Parathyroid adenoma (tissue), 2 donors: ENCODE results near the gene PRKD2.
"Not testable (repeated sequence)": the region's sequence is repeated elsewhere in the genome, so short reads cannot be mapped to it uniquely, and the experiment has no call there.

Source experiments
- H2AFZ ChIP-seq: fragments of 300-600 bp; sonication (generic); one replicate; pipeline ENCODE4 v1.7.0; 2017; ENCODE audit warnings: antibody characterized with exemption, mild to moderate bottlenecking
- H3K27ac ChIP-seq: fragments of 300-600 bp; sonication (generic); one replicate; pipeline ENCODE4 v1.7.0; 2017
- H3K27me3 ChIP-seq: fragments of 300-600 bp; sonication (generic); one replicate; pipeline ENCODE4 v1.7.0; 2017; ENCODE audit warnings: low read length; ENCODE audit not compliant: control insufficient read depth, insufficient read depth
- H3K36me3 ChIP-seq: fragments of 300-600 bp; sonication (generic); one replicate; pipeline ENCODE4 v1.7.0; 2017; ENCODE audit warnings: low read length; ENCODE audit not compliant: control insufficient read depth, insufficient read depth
- H3K4me1 ChIP-seq: fragments of 300-600 bp; sonication (generic); one replicate; pipeline ENCODE4 v1.7.0; 2017; ENCODE audit warnings: control low read depth
- H3K4me2 ChIP-seq: fragments of 300-600 bp; sonication (generic); one replicate; pipeline ENCODE4 v1.7.0; 2017; ENCODE audit warnings: low read length
- H3K4me3 ChIP-seq: fragments of 300-600 bp; sonication (generic); one replicate; pipeline ENCODE4 v1.7.0; 2017; ENCODE audit warnings: low read depth, low read length
- H3K79me2 ChIP-seq: fragments of 300-600 bp; sonication (generic); one replicate; pipeline ENCODE4 v1.7.0; 2017; ENCODE audit warnings: control low read depth
- H3K9ac ChIP-seq: fragments of 300-600 bp; sonication (generic); one replicate; pipeline ENCODE4 v1.7.0; 2017; ENCODE audit warnings: mild to moderate bottlenecking
- H3K9me3 ChIP-seq: fragments of 300-600 bp; sonication (generic); one replicate; pipeline ENCODE4 v1.7.0; 2017; ENCODE audit warnings: low read length; ENCODE audit not compliant: control insufficient read depth
- CTCF ChIP-seq: fragments of 300-600 bp; sonication (generic); IDR thresholded peaks from one replicate; pipeline ENCODE4 v1.7.0; 2017; ENCODE audit warnings: antibody characterized with exemption, mild to moderate bottlenecking
- donor health status: primary hyperparathyroidism.

PRKD2 gene

GRCh38 chr19:46713781-46714443 lies 3.0 kb downstream of the PRKD2 start:
- peak overlapping the region; percentile 94 for H2AFZ ChIP-seq
- peak overlapping the region; percentile 93 for H3K4me2 ChIP-seq
- peak overlapping the region; percentile 37 for H3K9ac ChIP-seq
- H3K27ac ChIP-seq: peak overlapping the region; percentile 74
- H3K4me1 ChIP-seq: peaks cover 9% of the 10 kb centered on the region
- H3K79me2 ChIP-seq: peaks cover 2% of the 10 kb centered on the region
- H3K27me3 ChIP-seq: no peaks in the 10 kb centered on the region
- no peaks in the 10 kb centered on the region for H3K36me3 ChIP-seq
- H3K9me3 ChIP-seq: no peaks in the 10 kb centered on the region
- H3K4me3 ChIP-seq: peak overlapping the region; percentile 91
- TF ChIP-seq CTCF: no peak

GRCh38 chr19:46712768-46713338 lies 4.1 kb downstream of the PRKD2 start:
- not testable (repeated sequence) for H3K4me3 ChIP-seq, H3K4me1 ChIP-seq, H3K79me2 ChIP-seq, H2AFZ ChIP-seq, H3K36me3 ChIP-seq, H3K27ac ChIP-seq, H3K27me3 ChIP-seq, H3K9me3 ChIP-seq, H3K9ac ChIP-seq
- H3K4me2 ChIP-seq: peak overlapping the region; percentile 26

DNA sequence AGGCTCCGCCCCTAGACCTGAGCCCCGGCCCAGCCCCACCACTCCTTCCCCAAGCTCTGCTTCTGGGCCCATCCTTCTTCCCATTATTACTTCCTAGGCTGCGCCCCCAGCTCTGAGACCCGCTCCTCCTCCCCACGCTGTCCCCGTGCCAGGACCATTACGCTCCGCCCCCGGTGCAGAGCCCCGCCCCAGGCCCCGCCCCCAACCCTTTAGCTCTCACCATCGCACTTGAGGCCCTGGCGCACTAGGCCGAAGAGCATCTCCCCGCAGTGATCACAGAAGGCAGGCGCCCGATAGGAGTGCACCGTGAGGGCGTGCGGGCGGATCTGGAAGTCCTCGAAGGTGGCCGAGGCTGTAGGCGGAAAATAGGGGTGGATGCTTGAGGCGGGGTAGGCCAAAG lies 6.2 kb downstream of the PRKD2 start:
- Histone ChIP-seq H3K27me3 (no peaks in the 10 kb centered on the region), H3K9me3 (no peaks in the 10 kb centered on the region), H3K4me3 (no peak overlapping the region), H3K36me3 (no peaks in the 10 kb centered on the region), H3K79me2 (no peaks in the 10 kb centered on the region), H3K9ac (no peak overlapping the region), H3K4me2 (no peak overlapping the region), H3K4me1 (peaks cover 5% of the 10 kb centered on the region), H2AFZ (no peak overlapping the region), H3K27ac (no peak overlapping the region)
- no peak for TF ChIP-seq CTCF

DNA sequence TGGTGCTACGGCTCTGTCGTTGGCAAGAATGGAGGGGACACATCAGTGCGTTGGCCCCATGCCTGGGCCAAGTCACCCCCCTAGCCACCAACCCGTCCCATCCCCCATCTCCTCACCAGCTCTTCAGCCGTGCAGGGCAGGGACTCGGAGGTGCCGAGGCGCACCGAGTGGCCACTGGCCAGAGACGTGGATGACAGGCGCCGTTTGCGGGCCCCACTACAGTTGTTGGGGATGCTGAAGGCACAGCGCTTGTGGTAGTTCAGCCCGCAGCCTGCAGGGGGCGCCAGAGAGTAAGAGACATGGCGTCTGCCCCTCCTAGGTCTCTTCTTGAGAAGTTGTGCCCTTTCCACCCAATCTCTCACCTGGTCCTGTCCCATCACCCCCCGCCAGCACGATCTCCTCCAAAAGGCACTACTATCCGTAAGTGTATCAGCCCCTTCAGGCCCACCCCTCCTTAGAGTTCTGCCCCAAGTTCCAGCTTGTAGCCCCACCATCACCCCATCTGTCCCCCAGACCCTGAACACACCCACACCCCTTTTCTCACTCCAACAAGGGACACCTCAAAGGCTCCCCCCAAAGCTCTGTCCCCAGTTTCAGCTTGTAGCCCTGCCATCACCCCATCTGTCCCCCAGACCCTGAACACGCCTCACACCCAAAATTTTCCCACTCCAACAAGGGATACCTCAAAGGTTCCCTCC lies 12.4 kb downstream of the PRKD2 start:
- no peaks in the 10 kb centered on the region for H3K36me3 ChIP-seq
- H3K9me3 ChIP-seq: no peaks in the 10 kb centered on the region
- H3K9ac ChIP-seq: no peak overlapping the region
- H3K4me3 ChIP-seq: no peak overlapping the region
- H3K27ac ChIP-seq: no peak overlapping the region
- peaks cover 3% of the 10 kb centered on the region for H3K79me2 ChIP-seq
- TF ChIP-seq CTCF: peak; percentile 94
- H3K27me3 ChIP-seq: no peaks in the 10 kb centered on the region
- no peak overlapping the region for H3K4me2 ChIP-seq
- no peaks in the 10 kb centered on the region for H3K4me1 ChIP-seq
- no peak overlapping the region for H2AFZ ChIP-seq

GRCh38 chr19:46700704-46701103 lies 16.2 kb downstream of the PRKD2 start:
- no peak overlapping the region for H2AFZ ChIP-seq
- peaks cover 4% of the 10 kb centered on the region for H3K79me2 ChIP-seq
- H3K27ac ChIP-seq: no peak overlapping the region
- TF ChIP-seq CTCF: no peak
- no peaks in the 10 kb centered on the region for H3K27me3 ChIP-seq
- H3K9ac ChIP-seq: no peak overlapping the region
- H3K4me2 ChIP-seq: no peak overlapping the region
- no peaks in the 10 kb centered on the region for H3K4me1 ChIP-seq
- H3K9me3 ChIP-seq: no peaks in the 10 kb centered on the region
- no peak overlapping the region for H3K4me3 ChIP-seq
- no peaks in the 10 kb centered on the region for H3K36me3 ChIP-seq
